Kidney capillary endothelial cell (primary cell): Measurements from ENCODE around the gene TBC1D1.

Source experiments
- DNase-seq: peaks from one replicate; pipeline ENCODE4 v3.0.0-alpha.2; 2018; ENCODE audit warnings: low spot score

Gene TBC1D1

GRCh38 chr4:38125816-38126215 lies 234.9 kb downstream of the TBC1D1 start:
- DNase-seq: no peak

GRCh38 chr4:38128478-38129459 lies 237.9 kb downstream of the TBC1D1 start:
- DNase-seq: no peak

- no peak for DNase-seq
Measured at GRCh38 chr4:38129460-38130227, 238.8 kb downstream of the TBC1D1 start.

- no peak for DNase-seq
Measured at GRCh38 chr4:38130884-38131283, 240.0 kb downstream of the TBC1D1 start.

GRCh38 chr4:38131371-38132091 lies 240.6 kb downstream of the TBC1D1 start:
- no peak for DNase-seq

- DNase-seq: peak; percentile 82
Measured at GRCh38 chr4:38132107-38132673, 241.3 kb downstream of the TBC1D1 start.

- DNase-seq: no peak
Measured at GRCh38 chr4:38132843-38133662, 242.2 kb downstream of the TBC1D1 start.

- no peak for DNase-seq
Measured at GRCh38 chr4:38133711-38134480, 243.0 kb downstream of the TBC1D1 start.

- DNase-seq: no peak
Measured at GRCh38 chr4:38135201-38135600, 244.3 kb downstream of the TBC1D1 start.

GRCh38 chr4:38136604-38137003 lies 245.7 kb downstream of the TBC1D1 start:
- no peak for DNase-seq

- no peak for DNase-seq
Measured at GRCh38 chr4:38137080-38137479, 246.2 kb downstream of the TBC1D1 start.

GRCh38 chr4:38138363-38138762 lies 247.5 kb downstream of the TBC1D1 start:
- no peak for DNase-seq

GRCh38 chr4:38139187-38139586 lies 248.3 kb downstream of the TBC1D1 start:
- no peak for DNase-seq

- no peak for DNase-seq
Measured at GRCh38 chr4:38140643-38141203, 249.8 kb downstream of the TBC1D1 start.

- peak; percentile 14 for DNase-seq
Measured at GRCh38 chr4:38141808-38142500, 251.1 kb downstream of the TBC1D1 start.

- no peak for DNase-seq
Measured at GRCh38 chr4:38144031-38144430, 253.1 kb downstream of the TBC1D1 start.

- DNase-seq: no peak
Measured at GRCh38 chr4:38145033-38145678, 254.3 kb downstream of the TBC1D1 start.

GRCh38 chr4:38145741-38146140 lies 254.9 kb downstream of the TBC1D1 start:
- DNase-seq: no peak

GRCh38 chr4:38146383-38146782 lies 255.5 kb downstream of the TBC1D1 start:
- no peak for DNase-seq
